ENCODE data around the gene BRAF. TPM values are rescaled to one million over a fixed set of nuclear protein-coding genes. Genes with fewer than 3 reads are reported as not detected.
"Not testable (repeated sequence)": the region's sequence is repeated elsewhere in the genome, so short reads cannot be mapped to it uniquely, and the experiment has no call there.

BRAF gene
- total and polyA plus RNA-seq, 2 donors, result 8.4 to 98.2 TPM

DNA sequence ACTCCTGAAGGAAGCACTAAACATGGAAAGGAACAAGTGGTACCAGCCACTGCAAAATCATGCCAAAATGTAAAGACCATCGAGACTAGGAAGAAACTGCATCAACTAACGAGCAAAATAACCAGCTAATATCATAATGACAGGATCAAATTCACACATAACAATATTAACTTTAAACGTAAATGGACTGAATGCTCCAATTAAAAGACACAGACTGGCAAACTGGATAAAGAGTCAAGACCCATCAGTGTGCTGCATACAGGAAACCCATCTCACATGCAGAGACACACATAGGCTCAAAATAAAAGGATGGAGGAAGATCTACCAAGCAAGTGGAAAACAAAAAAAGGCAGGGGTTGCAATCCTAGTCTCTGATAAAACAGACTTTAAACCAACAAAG lies 163.4 kb downstream of the BRAF start:
- H3K27ac ChIP-seq (ENCODE audit: low read depth), result not testable (repeated sequence)

DNA sequence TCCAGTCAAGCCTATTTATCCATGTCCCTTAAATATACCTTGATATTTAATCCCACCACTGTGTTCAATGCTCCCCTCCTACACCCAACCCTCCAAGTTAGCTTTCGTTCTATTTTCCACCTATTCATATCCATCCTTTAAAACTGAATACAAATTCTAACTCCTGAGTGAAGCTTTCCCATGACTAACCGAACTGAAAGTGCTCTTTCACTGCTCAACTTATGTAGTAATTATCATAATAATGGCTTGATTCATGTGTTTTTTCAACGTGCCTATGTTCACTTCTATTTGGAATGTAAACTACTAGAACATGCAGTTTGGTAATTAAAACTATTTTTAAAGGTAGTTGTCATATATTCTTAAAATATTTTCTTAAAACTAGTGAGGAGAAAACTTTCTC lies 170.2 kb downstream of the BRAF start:
- WGBS, result 70% methylated on average over 3 of the region's 3 CpGs
- no peaks in the 10 kb centered on the region for H3K4me1 ChIP-seq (ENCODE audit: insufficient read depth)
- H3K36me3 ChIP-seq (ENCODE audit: insufficient read depth), result peaks cover 1% of the 10 kb centered on the region
- H3K4me3 ChIP-seq (ENCODE audit: low read depth, low read length), result no peak overlapping the region
- no peak overlapping the region for H3K27ac ChIP-seq (ENCODE audit: low read depth)
- DNase-seq (ENCODE audit: extremely low spot score), result no peak

More for the DNA sequence above, 163.4 kb downstream of the BRAF start:
- DNase-seq (ENCODE audit: extremely low spot score); H3K4me1 ChIP-seq (ENCODE audit: insufficient read depth); H3K36me3 ChIP-seq (ENCODE audit: insufficient read depth); H3K4me3 ChIP-seq (ENCODE audit: low read depth, low read length): not testable (repeated sequence)
- WGBS, result 89% methylated on average over 3 of the region's 3 CpGs

DNA sequence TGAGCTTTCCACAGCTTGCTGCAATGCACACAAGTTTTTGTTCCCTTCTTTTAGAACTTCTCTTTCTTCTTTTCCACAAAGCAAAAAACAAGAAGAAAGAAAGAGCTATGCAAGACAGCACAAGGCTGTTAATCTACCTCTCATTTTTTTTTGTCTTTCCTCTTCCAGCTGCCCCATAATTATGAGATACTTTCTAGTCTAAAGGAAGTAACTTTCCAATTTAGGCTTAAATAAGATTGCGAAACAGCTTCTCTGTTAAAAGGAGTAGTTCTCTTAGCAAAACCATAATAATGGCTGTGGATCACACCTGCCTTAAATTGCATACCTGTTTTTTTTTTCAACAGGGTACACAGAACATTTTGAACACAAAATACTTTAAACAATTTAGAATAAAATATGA lies 172.2 kb downstream of the BRAF start:
- Histone ChIP-seq H3K36me3 (ENCODE audit: insufficient read depth) (no peaks in the 10 kb centered on the region), H3K27ac (ENCODE audit: low read depth) (no peak overlapping the region), H3K4me1 (ENCODE audit: insufficient read depth) (no peaks in the 10 kb centered on the region), H3K4me3 (ENCODE audit: low read depth, low read length) (no peak overlapping the region)
- 94% methylated on average over 1 of the region's 1 CpG for WGBS
- DNase-seq (ENCODE audit: extremely low spot score), result no peak

DNA sequence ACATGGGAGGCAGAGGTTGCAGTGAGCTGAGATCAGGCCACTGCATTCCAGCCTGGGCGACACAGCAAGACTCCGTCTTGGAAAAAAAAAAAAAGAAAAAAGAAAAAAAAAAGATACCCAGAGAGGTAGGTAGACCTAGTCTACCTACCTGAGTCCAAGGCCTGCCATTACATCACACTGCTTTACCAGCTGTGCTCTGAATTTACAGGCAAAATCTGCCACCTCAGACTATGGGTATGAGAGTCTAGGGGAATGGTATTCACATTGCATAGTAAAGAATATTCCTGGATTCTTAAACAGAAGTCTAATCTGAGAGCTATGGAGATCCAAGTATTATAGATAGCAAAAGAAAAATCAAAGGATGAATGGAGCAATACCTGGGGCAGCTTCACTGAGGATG lies 178.0 kb downstream of the BRAF start:
- no peak overlapping the region for H3K27ac ChIP-seq (ENCODE audit: low read depth)
- WGBS, result 95% methylated on average over 2 of the region's 2 CpGs
- H3K36me3 ChIP-seq (ENCODE audit: insufficient read depth), result no peaks in the 10 kb centered on the region
- H3K4me1 ChIP-seq (ENCODE audit: insufficient read depth), result no peaks in the 10 kb centered on the region
- no peak for DNase-seq (ENCODE audit: extremely low spot score)
- no peak overlapping the region for H3K4me3 ChIP-seq (ENCODE audit: low read depth, low read length)

DNA sequence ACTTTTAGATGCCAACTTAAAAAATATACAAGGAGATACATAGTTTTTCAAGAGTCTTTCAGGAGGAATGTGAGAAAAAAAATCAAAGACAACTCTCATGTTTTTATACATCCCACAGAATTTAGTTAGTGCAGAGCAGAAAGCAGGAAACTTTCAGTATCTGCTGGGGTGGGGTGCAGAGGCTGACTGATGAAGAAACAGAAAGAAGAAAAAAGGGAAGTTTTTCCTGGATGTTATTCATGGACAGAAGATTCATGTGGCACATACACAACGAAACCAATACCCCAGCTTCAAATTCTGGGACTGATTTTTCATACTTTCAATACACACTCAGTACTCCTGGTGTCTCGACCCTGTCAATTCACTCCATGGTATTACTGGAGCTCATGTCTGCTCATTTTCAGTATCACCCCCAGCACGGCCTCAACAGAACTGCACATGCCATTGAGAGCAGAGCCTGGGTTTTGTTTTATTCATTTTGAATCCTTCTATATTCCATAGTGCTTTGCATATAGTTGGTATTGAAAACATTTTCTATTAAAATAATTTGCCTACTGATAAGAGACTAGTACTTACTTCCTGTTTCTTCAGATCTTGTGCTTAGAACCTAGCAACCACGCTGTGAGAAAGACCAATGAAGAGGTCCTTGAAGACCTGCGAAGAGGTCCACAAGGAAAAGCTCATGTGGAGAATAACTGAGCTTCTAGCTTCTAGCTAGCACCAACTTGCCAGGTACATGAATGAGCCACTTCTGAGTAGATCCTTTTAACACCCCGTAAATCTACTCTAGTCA lies 179.3 kb downstream of the BRAF start:
- H3K4me1 ChIP-seq (ENCODE audit: insufficient read depth), result no peaks in the 10 kb centered on the region
- peaks cover 2% of the 10 kb centered on the region for H3K36me3 ChIP-seq (ENCODE audit: insufficient read depth)
- H3K27ac ChIP-seq (ENCODE audit: low read depth), result no peak overlapping the region
- H3K4me3 ChIP-seq (ENCODE audit: low read depth, low read length), result no peak overlapping the region
- DNase-seq (ENCODE audit: extremely low spot score), result no peak
- 84% methylated on average over 6 of the region's 6 CpGs for WGBS

DNA sequence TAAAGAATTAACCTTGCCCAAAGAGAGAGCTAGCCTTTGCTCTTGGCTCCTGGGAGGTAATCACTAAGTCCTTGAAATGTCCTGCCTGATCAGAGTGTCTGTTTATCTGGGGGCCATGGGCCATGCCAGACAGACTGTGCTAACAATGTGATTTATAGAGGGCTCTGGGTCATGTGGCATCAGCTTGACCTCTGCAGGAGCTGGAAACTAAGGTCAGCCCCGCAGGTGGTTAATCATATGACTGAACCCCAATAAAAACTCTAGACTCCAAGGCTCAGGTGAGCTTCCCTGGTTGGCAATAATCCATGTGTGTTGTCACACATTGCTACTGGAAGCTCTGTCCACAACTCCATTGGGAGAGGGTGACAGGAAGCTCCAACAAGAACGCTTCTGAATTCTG lies 180.7 kb downstream of the BRAF start:
- no peak overlapping the region for H3K27ac ChIP-seq (ENCODE audit: low read depth)
- H3K36me3 ChIP-seq (ENCODE audit: insufficient read depth), result peaks cover 6% of the 10 kb centered on the region
- H3K4me1 ChIP-seq (ENCODE audit: insufficient read depth), result no peaks in the 10 kb centered on the region
- H3K4me3 ChIP-seq (ENCODE audit: low read depth, low read length), result no peak overlapping the region
- 71% methylated on average over 2 of the region's 2 CpGs for WGBS
- DNase-seq (ENCODE audit: extremely low spot score), result no peak

DNA sequence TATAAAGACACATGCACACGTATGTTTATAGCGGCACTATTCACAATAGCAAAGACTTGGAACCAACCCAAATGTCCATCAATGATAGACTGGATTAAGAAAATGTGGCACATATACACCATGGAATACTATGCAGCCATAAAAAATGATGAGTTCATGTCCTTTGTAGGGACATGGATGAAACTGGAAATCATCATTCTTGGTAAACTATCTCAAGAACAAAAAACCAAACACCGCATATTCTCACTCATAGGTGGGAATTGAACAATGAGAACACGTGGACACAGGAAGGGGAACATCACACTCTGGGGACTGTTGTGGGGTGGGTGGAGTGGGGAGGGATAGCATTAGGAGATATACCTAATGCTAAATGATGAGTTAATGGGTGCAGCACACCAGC lies 181.5 kb downstream of the BRAF start:
- not testable (repeated sequence) for H3K27ac ChIP-seq (ENCODE audit: low read depth); H3K36me3 ChIP-seq (ENCODE audit: insufficient read depth); DNase-seq (ENCODE audit: extremely low spot score); H3K4me1 ChIP-seq (ENCODE audit: insufficient read depth); H3K4me3 ChIP-seq (ENCODE audit: low read depth, low read length)
- WGBS, result 92% methylated on average over 2 of the region's 4 CpGs

DNA sequence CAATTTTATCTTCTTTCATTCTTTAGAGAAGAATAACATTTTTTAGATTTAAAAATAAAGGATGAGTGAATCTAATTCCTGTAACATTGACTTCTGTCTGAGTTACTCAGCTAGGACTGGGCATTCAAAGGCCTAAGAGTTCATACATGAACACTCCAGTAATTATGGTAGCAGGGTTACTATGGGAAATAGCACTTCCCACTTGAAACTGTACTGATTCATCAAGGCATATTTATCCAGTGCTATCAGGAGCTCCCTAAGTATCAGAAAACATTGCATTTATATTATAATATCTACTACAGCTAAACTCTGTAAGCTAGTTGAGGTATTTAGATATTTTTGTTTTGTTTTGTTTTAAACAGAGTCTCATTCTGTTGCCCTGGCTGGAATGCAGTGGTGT lies 186.4 kb downstream of the BRAF start:
- H3K36me3 ChIP-seq (ENCODE audit: insufficient read depth), result peaks cover 8% of the 10 kb centered on the region
- H3K4me1 ChIP-seq (ENCODE audit: insufficient read depth), result no peaks in the 10 kb centered on the region
- no peak overlapping the region for H3K4me3 ChIP-seq (ENCODE audit: low read depth, low read length)
- no peak for DNase-seq (ENCODE audit: extremely low spot score)
- no peak overlapping the region for H3K27ac ChIP-seq (ENCODE audit: low read depth)

DNA sequence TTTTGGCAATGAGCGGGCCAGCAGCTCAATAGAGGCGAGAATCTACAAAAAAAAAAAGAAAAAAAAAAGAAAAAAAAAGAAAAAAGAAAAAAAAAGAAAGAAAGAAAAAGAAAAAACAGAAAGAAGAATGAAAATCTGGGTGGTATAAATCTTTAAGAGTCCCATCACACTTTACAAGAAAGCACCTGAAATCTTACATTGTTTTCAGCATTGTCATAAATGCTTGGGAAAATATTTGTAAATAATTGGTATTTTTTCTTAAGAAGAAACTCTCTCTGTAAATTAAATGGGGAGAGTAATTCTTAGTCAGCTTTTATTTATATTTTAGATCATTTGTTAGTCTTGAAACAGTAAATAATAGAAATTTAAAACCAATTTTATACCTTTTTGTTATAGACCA lies 190.0 kb downstream of the BRAF start:
- 91% methylated on average over 2 of the region's 2 CpGs for WGBS
- Histone ChIP-seq H3K4me3 (ENCODE audit: low read depth, low read length) (no peak overlapping the region), H3K27ac (ENCODE audit: low read depth) (no peak overlapping the region), H3K36me3 (ENCODE audit: insufficient read depth) (peaks cover 5% of the 10 kb centered on the region), H3K4me1 (ENCODE audit: insufficient read depth) (no peaks in the 10 kb centered on the region)
- no peak for DNase-seq (ENCODE audit: extremely low spot score)

DNA sequence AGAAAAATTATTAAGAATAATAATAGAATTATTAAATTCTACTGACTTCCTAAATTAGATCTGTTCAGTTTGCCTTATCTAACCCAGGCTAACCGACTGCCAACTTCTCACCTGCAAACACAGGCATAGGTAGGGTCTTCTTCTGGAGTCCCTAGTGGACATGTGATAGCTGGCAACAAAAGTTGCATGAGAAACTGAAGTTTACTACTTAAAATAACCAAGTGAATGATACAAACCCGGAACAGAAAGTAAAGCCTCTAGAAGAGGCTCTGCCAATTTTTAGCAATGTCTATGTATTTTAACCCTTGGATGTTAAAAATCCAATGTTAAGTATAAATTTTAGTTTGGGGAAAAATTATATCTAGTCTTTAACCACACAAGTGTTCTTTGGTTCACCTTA lies 190.6 kb downstream of the BRAF start:
- WGBS, result 56% methylated on average over 2 of the region's 2 CpGs
- Histone ChIP-seq H3K4me3 (ENCODE audit: low read depth, low read length) (no peak overlapping the region), H3K4me1 (ENCODE audit: insufficient read depth) (no peaks in the 10 kb centered on the region), H3K27ac (ENCODE audit: low read depth) (no peak overlapping the region), H3K36me3 (ENCODE audit: insufficient read depth) (peaks cover 2% of the 10 kb centered on the region)
- DNase-seq (ENCODE audit: extremely low spot score), result no peak

DNA sequence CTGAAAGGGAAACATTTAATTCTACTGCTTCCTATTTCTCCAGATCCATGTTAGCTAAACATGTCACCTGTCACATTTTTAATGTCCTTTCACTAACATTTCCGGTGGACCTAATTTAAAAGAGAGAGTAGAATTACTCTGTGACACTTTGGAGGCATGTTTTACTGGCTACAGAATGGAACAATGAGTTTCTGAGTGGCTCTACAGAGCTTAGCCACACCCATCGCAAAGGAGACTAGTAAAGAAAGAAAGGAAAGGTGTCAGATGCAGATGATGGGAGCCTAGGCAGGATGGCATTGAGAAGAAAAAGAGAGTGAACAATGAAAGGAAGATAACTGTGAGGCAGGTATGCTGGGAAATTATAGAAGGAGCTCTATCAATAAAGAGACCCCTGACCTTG lies 192.3 kb downstream of the BRAF start:
- DNase-seq (ENCODE audit: extremely low spot score), result no peak
- Histone ChIP-seq H3K36me3 (ENCODE audit: insufficient read depth) (peaks cover 5% of the 10 kb centered on the region), H3K4me3 (ENCODE audit: low read depth, low read length) (no peak overlapping the region), H3K4me1 (ENCODE audit: insufficient read depth) (no peaks in the 10 kb centered on the region), H3K27ac (ENCODE audit: low read depth) (no peak overlapping the region)
- WGBS, result 85% methylated on average over 2 of the region's 2 CpGs

DNA sequence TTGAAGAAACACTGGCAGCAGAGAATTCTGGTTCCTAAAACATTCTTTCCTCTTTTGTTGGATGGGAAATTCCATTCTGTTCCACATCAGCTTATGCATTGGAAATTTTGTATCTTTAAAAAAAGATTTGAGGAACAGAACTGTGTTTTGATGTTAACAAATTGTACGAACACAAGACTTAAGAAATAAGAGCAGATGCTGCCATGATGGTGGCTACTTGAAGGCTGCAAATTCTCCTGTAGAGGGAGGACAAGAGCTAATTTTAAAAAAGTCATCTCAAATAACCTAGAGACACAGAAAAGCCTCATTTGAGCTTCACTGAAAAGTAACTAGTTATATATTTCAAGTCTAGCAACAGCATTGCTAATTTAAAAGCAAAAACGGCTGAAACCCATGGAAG lies 198.4 kb downstream of the BRAF start:
- no peak for DNase-seq (ENCODE audit: extremely low spot score)
- 76% methylated on average over 2 of the region's 2 CpGs for WGBS
- Histone ChIP-seq H3K27ac (ENCODE audit: low read depth) (no peak overlapping the region), H3K36me3 (ENCODE audit: insufficient read depth) (peaks cover 2% of the 10 kb centered on the region), H3K4me1 (ENCODE audit: insufficient read depth) (no peaks in the 10 kb centered on the region), H3K4me3 (ENCODE audit: low read depth, low read length) (no peak overlapping the region)

DNA sequence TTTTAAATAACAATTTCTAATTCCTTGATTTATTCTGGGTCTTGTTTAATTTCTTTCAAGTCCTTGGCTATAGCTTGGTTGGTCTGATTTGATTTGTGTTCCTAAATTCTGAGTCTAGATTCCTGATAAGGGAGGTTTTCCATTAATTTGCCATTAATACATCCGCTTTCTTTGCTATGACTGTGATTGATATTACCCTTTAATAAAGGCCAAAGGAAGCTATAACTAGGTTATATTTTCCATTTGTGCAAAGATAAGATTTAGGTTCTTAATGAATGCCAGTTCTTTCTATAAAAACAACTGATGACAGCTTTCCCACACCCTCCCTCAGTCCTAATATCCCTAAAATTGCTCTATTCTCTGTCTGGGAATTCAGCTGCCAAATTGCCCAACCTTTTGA lies 200.0 kb downstream of the BRAF start:
- DNase-seq (ENCODE audit: extremely low spot score), result no peak
- 94% methylated on average over 1 of the region's 1 CpG for WGBS
- Histone ChIP-seq H3K27ac (ENCODE audit: low read depth) (no peak overlapping the region), H3K36me3 (ENCODE audit: insufficient read depth) (peaks cover 2% of the 10 kb centered on the region), H3K4me3 (ENCODE audit: low read depth, low read length) (no peak overlapping the region), H3K4me1 (ENCODE audit: insufficient read depth) (no peaks in the 10 kb centered on the region)

DNA sequence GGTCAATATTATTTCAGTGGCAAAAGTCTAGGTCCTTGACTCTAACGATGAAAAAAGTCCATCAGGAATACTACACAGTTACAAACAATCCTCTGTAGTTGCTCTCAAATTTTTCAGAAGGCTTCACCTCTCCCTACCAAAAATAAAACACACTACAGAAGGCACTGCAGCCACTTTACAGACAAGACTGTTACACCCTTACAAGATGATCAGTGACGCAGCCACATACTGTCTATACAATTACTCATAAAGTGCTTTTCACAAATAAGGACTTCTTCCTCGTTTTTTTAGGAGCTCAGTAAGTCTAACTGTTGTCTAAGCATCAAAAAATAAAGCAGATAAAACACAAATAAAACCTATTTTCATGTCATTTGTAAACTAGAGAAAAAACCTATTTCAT lies 201.2 kb downstream of the BRAF start:
- WGBS, result 90% methylated on average over 3 of the region's 3 CpGs
- Histone ChIP-seq H3K27ac (ENCODE audit: low read depth) (no peak overlapping the region), H3K4me1 (ENCODE audit: insufficient read depth) (no peaks in the 10 kb centered on the region), H3K4me3 (ENCODE audit: low read depth, low read length) (no peak overlapping the region), H3K36me3 (ENCODE audit: insufficient read depth) (no peaks in the 10 kb centered on the region)
- no peak for DNase-seq (ENCODE audit: extremely low spot score)

DNA sequence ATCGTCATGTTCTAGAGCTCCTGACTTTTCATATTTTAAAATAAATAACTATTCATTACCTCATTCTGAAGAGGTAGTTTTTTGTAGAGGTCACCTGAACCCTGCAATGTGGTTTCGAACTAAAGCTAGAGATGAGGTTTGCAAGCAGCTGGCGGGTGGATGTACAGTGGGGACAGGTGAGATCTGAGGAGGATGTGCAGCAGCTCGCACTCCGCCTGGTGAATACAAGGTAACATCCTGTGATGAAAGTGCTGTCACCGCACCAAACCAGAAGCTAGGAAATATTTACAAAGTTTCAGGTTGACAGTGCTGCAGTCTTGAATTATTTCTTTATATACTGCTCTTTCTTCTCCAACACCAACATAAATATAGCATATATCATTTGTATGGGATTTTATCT lies 201.7 kb downstream of the BRAF start:
- no peak overlapping the region for H3K4me3 ChIP-seq (ENCODE audit: low read depth, low read length)
- H3K4me1 ChIP-seq (ENCODE audit: insufficient read depth), result no peaks in the 10 kb centered on the region
- DNase-seq (ENCODE audit: extremely low spot score), result no peak
- no peaks in the 10 kb centered on the region for H3K36me3 ChIP-seq (ENCODE audit: insufficient read depth)
- WGBS, result 93% methylated on average over 6 of the region's 6 CpGs
- no peak overlapping the region for H3K27ac ChIP-seq (ENCODE audit: low read depth)

All from urinary bladder (tissue), 4 donors.